ENCODE results near the gene RAD51B.

RAD51B gene

GRCh38 chr14:68397822-68398221 is 578.2 kb downstream of the RAD51B start:
- H3K27me3 ChIP-seq = no peaks in the 10 kb centered on the region
- TF ChIP-seq Cebpa-rat (IDR thresholded peaks at IDR 0.05) = no peak
- H3K9ac ChIP-seq = peak overlapping the region; percentile 54 to 91 (median 70)
- H3K4me2 ChIP-seq = peak overlapping the region; percentile 74 to 89 (median 82)
- no peaks in the 10 kb centered on the region for H4K20me1 ChIP-seq
- peaks cover 87 to 100% (median 96%) of the 10 kb centered on the region in 10 experiments for H3K4me1 ChIP-seq
- H3K36me3 ChIP-seq = no peaks in the 10 kb centered on the region
- H3K9me3 ChIP-seq (replicated peaks in 1 of 11) = peaks cover 0 to 6% (median 0%) of the 10 kb centered on the region in 11 experiments; a peak in 2 of 22 replicates
- peak overlapping the region; percentile 84 to 98 (median 88) for H3K27ac ChIP-seq
- no peak overlapping the region for H3K4me3 ChIP-seq

GRCh38 chr14:68398370-68398769 is 578.8 kb downstream of the RAD51B start:
- Histone ChIP-seq H3K4me2 (peak overlapping the region; percentile 74 to 89 (median 82)), H3K9ac (peak overlapping the region; percentile 54 to 91 (median 70); a peak in 21 of 22 replicates), H3K36me3 (no peaks in the 10 kb centered on the region), H3K27me3 (no peaks in the 10 kb centered on the region), H4K20me1 (no peaks in the 10 kb centered on the region), H3K9me3 (replicated peaks in 1 of 11) (peaks cover 0 to 6% (median 0%) of the 10 kb centered on the region in 11 experiments; a peak in 2 of 22 replicates), H3K4me3 (no peak overlapping the region), H3K27ac (peak overlapping the region; percentile 84 to 98 (median 88)), H3K4me1 (peaks cover 87 to 100% (median 96%) of the 10 kb centered on the region in 10 experiments)
- TF ChIP-seq Cebpa-rat (IDR thresholded peaks at IDR 0.05) = no peak

GRCh38 chr14:68399971-68400370 is 580.4 kb downstream of the RAD51B start:
- Histone ChIP-seq H3K4me1 (peaks cover 87 to 100% (median 96%) of the 10 kb centered on the region in 10 experiments), H3K4me3 (no peak overlapping the region), H3K9ac (peak overlapping the region; percentile 48 to 91 (median 67)), H3K9me3 (replicated peaks in 1 of 11) (peaks cover 0 to 6% (median 0%) of the 10 kb centered on the region in 11 experiments; a peak in 2 of 22 replicates), H3K4me2 (peak overlapping the region; percentile 74 to 89 (median 82)), H4K20me1 (no peaks in the 10 kb centered on the region), H3K27ac (peak overlapping the region; percentile 84 to 98 (median 88)), H3K27me3 (no peaks in the 10 kb centered on the region), H3K36me3 (no peaks in the 10 kb centered on the region)
- no peak for TF ChIP-seq Cebpa-rat (IDR thresholded peaks at IDR 0.05)

- no peak overlapping the region for H3K4me3 ChIP-seq
- H3K9me3 ChIP-seq (replicated peaks in 1 of 11) = no peaks in the 10 kb centered on the region; a peak in 1 of 22 replicates
- H3K27ac ChIP-seq = peak overlapping the region; percentile 84 to 98 (median 88); a peak in 21 of 22 replicates
- H4K20me1 ChIP-seq = no peaks in the 10 kb centered on the region
- H3K27me3 ChIP-seq = no peaks in the 10 kb centered on the region
- no peaks in the 10 kb centered on the region for H3K36me3 ChIP-seq
- H3K9ac ChIP-seq = peak overlapping the region in 10 of 11 experiments; percentile 4 to 77 (median 61); a peak in 18 of 22 replicates
- peak overlapping the region; percentile 74 to 89 (median 82) for H3K4me2 ChIP-seq
- peaks cover 90 to 100% (median 97%) of the 10 kb centered on the region in 10 experiments for H3K4me1 ChIP-seq
- TF ChIP-seq Cebpa-rat (IDR thresholded peaks at IDR 0.05) = peak in 2 of 11 experiments; percentile 29 to 63; a peak in 2 of 22 replicates
These were observed 581.7 kb downstream of the RAD51B start for GRCh38 chr14:68401317-68401716.

- Histone ChIP-seq H3K4me1 (peaks cover 85 to 100% (median 96%) of the 10 kb centered on the region in 10 experiments), H3K4me2 (peak overlapping the region; percentile 74 to 89 (median 82)), H3K4me3 (no peak overlapping the region), H3K27me3 (no peaks in the 10 kb centered on the region), H4K20me1 (no peaks in the 10 kb centered on the region), H3K36me3 (no peaks in the 10 kb centered on the region), H3K27ac (peak overlapping the region; percentile 84 to 98 (median 88); a peak in 21 of 22 replicates), H3K9ac (peak overlapping the region in 9 of 11 experiments; percentile 15 to 77 (median 63); a peak in 15 of 22 replicates), H3K9me3 (replicated peaks in 1 of 11) (no peaks in the 10 kb centered on the region)
- TF ChIP-seq Cebpa-rat (IDR thresholded peaks at IDR 0.05) = peak in 1 of 11 experiments; percentile 42; a peak in 2 of 22 replicates
These were observed 582.3 kb downstream of the RAD51B start for GRCh38 chr14:68401855-68402254.

- no peaks in the 10 kb centered on the region for H3K36me3 ChIP-seq
- no peaks in the 10 kb centered on the region for H3K9me3 ChIP-seq (replicated peaks in 1 of 11)
- peak overlapping the region in 9 of 11 experiments; percentile 15 to 77 (median 63); a peak in 17 of 22 replicates for H3K9ac ChIP-seq
- H3K4me3 ChIP-seq = no peak overlapping the region; a peak in 1 of 20 replicates
- no peaks in the 10 kb centered on the region for H4K20me1 ChIP-seq
- TF ChIP-seq Cebpa-rat (IDR thresholded peaks at IDR 0.05) = no peak
- H3K4me1 ChIP-seq = peaks cover 81 to 96% (median 93%) of the 10 kb centered on the region in 10 experiments
- H3K27me3 ChIP-seq = no peaks in the 10 kb centered on the region
- H3K4me2 ChIP-seq = peak overlapping the region; percentile 74 to 89 (median 82)
- H3K27ac ChIP-seq = peak overlapping the region; percentile 34 to 97 (median 88); a peak in 21 of 22 replicates
These were observed 583.0 kb downstream of the RAD51B start for GRCh38 chr14:68402525-68403101.

GRCh38 chr14:68403191-68404145 is 583.9 kb downstream of the RAD51B start:
- Histone ChIP-seq H3K4me1 (peaks cover 81 to 96% (median 93%) of the 10 kb centered on the region in 10 experiments), H3K4me3 (no peak overlapping the region), H3K4me2 (peak overlapping the region; percentile 74 to 89 (median 82)), H3K27ac (peak overlapping the region; percentile 34 to 97 (median 88); a peak in 21 of 22 replicates), H4K20me1 (no peaks in the 10 kb centered on the region), H3K9me3 (replicated peaks in 1 of 11) (no peaks in the 10 kb centered on the region), H3K9ac (peak overlapping the region in 8 of 11 experiments; percentile 7 to 77 (median 64); a peak in 10 of 22 replicates), H3K27me3 (no peaks in the 10 kb centered on the region), H3K36me3 (no peaks in the 10 kb centered on the region)
- TF ChIP-seq Cebpa-rat (IDR thresholded peaks at IDR 0.05) = no peak

GRCh38 chr14:68404146-68404527 is 584.6 kb downstream of the RAD51B start:
- Histone ChIP-seq H3K4me3 (no peak overlapping the region), H3K36me3 (no peaks in the 10 kb centered on the region), H3K27ac (peak overlapping the region in 10 of 11 experiments; percentile 61 to 97 (median 88); a peak in 20 of 22 replicates), H4K20me1 (no peaks in the 10 kb centered on the region), H3K4me2 (peak overlapping the region; percentile 74 to 89 (median 82)), H3K9me3 (replicated peaks in 1 of 11) (no peaks in the 10 kb centered on the region), H3K4me1 (peaks cover 80 to 96% (median 93%) of the 10 kb centered on the region in 10 experiments), H3K27me3 (no peaks in the 10 kb centered on the region), H3K9ac (peak overlapping the region in 7 of 11 experiments; percentile 2 to 77 (median 31); a peak in 9 of 22 replicates)
- no peak for TF ChIP-seq Cebpa-rat (IDR thresholded peaks at IDR 0.05)
